ENCODE measurements around the gene VPS35L.

GRCh38 chr16:19743816-19744159 is 188.3 kb downstream of the VPS35L start:
- no peak for TF ChIP-seq CTCF (IDR thresholded peaks at IDR 0.05)
- no peak for TF ChIP-seq POLR2A (IDR thresholded peaks at IDR 0.05)
- no peak for TF ChIP-seq EP300 (IDR thresholded peaks at IDR 0.05)

Data from tibial nerve (tissue), 4 donors.